GM21390 (cell line): ENCODE measurements around the gene POLR3A.

Experiments used
- ATAC-seq: cut with Tn5 transposase; IDR thresholded peaks from one replicate; pipeline ENCODE4 v1.9.1; 2021; ENCODE audit not compliant: unreplicated experiment

POLR3A gene

GRCh38 chr10:77955136-77955535 is 74.2 kb downstream of the POLR3A start:
- ATAC-seq, result no peak

DNA sequence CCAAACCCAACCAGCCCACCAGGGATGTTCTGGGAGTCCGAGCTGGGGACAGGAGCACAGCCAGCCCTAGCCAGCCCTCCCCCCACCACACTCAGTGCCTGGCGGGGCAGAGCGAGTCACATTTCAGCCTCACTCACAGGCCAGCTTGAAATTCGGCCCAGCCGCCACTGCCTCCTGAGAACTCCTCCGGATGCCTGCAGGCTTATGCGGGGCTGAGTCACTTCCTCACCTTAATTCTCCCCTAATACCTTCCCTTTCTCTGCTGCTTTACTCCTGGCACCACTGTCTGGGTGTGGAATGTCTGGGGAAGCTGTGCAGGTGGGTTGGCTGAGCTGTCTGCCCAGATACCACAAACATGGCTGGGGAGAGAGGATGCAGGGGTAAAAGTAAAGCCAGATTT is 80.1 kb downstream of the POLR3A start:
- ATAC-seq, result no peak

DNA sequence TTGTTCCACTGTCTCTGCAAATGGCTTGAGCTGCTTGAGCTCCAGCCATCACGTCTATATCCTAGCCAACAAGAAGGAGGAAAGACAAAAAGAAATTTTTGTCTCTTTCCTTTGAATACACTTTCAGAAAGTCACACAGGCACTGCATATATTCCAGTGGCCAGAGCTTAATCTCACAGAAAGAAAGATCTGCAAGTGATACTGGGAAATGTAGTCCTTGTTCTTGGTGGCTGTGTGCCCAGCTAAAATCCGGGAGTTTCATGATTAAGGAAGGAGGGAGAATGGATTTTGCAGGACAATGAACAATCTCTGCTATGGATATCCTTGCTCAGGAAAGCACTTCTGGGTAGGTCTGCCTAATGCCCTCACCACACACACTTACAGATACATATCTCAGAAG is 83.2 kb downstream of the POLR3A start:
- no peak for ATAC-seq

DNA sequence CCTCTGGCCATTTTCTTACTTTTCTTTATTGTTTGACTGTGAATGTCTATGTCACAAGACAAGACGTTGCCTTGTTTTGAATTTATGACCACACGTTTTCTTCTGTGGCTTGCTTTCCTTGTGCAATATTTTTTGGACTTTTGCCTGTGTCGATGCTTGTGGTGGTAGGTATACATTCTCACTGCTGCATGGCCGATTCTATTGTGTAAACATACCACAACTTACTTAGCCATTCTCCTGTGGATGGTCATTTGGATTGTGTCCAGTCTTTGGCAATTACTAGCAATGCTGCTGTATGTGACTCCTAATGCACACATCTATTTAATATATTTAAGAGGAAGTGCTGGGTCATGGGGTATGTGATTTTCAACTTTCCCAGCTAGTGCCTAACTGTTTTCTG is 84.8 kb downstream of the POLR3A start:
- no peak for ATAC-seq

DNA sequence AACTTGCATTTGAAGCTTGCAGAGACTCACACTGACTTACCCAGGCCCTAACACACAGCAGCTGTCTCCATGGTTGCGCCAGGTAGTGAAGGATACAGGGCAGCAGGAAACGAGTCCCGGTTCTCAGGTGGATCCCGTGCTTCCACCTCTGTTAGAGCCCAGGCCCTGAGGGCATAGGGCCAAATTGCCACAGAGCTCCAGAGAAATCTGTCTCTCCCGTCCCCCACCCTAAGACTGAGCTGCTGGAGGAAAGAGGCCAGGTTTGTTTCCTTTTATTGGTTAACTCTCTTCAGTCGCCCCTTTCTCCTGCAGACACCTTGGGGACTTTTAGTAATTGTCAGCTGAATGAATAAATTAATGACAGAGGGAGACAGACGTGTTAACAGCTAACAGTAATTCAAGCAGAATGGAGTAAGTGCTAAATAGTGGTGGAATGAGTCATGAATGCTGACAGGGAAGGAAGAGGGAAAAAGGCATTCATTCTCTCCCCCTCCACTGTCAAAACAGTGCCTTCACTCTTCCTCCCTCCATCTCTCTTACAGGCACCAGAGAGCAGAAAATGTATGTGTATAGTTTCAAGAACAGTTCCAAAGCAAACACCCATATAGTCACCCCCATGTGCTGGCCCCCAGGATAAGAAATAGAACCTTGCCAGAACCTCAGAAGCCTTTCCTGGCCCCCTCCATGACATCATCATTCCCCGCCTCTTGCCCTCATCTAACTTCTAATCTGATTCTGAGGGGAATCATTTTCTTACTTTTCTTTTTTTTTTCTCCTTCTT is 86.0 kb downstream of the POLR3A start:
- no peak for ATAC-seq

DNA sequence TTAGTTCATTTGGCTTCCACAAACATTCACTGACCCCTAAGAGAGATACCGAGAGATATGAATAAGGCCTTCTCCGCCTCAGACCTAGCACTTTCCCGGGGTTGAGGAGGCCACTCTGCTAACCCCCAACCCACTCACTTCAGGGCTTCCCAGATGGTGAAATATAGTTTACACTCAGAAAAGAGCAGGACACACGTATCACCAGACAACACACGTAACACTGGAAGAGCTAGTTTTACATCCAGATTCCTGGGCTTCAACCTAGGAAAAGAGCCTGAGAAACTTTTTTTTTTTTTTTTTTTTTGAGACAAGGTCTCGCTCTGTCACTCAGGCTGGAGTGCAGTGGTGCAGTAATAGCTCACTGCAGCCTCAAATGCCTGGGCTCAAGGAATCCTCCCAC is 87.5 kb downstream of the POLR3A start:
- ATAC-seq, result no peak

DNA sequence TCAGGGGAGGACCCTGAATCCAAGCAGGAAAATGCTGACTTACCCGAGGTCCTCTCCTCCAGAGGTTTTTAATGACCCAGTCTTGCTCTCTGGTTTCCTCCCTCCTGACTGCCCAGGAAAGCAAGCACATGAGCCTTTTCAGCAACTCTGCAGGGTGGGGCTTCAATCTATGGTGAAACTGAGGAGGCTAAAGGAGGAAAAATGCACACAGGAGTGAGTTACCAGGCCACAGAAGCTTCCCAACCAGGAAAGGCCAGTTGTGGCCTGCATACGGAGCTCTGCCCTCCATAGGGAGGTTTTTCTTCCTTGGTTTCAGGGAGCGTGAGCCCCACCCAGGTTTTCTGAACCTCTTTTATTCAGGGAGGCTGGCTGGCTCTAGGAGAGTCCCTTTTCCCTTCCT is 88.7 kb downstream of the POLR3A start:
- ATAC-seq, result no peak

GRCh38 chr10:77940225-77940624 is 89.1 kb downstream of the POLR3A start:
- no peak for ATAC-seq

DNA sequence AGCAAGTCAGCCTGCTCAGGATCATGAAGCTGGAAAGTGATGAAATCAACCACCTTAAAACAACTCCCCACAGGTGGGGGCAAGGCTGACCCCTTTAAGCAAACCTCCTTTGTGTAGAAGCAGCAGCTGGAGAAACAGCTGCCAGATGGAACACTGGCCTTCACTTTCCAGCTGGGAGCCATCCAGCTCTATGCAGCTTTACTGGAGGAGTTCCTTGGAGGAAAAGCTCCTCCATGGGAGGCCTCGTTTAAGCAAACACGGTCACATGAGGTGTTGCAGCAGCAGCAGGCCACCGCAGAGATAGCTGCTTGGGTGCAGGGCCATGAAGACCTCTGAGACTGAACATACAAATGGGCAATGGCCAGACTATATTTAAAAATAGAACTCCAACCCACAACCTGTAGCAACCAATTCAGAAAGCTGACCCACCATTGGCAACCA is 89.7 kb downstream of the POLR3A start:
- no peak for ATAC-seq

GRCh38 chr10:77936697-77937567 is 92.4 kb downstream of the POLR3A start:
- ATAC-seq, result no peak

DNA sequence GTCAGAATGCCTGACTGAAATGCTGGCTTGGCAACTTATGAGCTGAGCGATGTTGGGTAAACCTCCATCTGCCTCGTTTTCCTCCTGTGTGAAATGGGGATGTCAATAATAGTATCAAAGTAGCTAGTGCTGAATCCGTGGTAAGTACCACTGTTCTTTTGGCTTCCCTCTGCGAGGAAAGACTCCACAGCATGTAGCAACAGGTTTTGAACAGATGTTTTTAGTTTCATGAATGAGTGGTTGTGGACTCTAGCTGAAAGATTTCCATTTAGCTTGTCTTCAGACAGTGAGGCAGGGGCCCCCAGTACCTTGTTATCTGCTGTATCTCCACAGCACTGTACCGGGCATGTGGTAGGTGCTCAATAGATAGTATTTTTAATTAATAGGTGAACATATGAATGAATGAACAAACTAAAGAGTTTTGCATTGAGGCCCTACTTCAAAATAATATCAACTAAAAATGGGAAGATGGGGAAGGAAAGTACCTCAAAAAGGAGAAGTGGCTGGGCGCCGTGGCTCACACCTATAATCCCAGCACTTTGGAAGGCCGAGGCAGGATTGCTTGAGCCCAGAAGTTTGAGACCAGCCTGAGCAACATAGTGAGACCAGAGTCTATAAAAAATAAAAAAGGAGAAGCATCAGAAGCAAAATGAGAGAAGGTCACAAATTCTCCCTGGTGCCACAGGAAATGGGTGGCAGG is 97.1 kb downstream of the POLR3A start:
- no peak for ATAC-seq

DNA sequence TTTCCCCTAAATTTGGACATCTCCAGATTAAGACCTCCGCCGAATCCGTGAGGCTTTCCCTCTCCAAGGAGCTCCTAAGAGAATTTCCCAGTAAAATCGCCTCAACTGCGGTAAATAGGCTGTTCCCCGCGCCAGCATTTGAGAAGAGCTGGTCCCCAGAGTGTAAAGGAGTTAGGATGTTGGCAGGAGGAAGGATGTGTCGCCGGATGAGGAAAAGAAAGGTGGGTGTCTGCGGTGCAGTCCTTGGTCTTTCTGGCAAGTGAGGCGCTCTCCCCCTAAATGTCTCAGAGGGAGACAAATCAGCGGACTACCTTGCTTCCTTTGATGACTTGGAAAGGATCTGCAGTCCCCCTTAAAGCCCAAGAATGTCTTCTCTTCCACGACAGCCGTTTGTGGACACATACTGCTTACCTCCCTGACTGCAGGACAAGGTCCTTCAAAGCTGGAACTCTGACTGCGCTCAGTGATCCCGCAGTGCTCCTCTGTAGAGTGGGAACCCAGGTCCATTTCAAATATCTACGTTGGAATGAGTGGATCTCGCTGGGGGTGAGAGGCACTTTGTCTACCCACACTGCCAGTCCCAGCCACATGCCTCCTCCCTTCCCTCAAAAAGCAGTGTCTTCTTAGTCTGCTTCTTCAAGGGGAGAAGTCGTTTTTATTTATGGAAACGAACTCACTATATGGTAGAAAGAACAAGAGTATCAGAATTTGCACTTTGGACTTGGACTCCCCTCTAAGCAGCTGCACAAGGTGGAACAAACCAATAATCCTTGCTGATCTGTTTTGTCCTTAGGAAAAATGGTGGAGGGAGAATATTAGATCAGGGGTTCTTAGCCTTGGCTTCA is 101.7 kb downstream of the POLR3A start:
- no peak for ATAC-seq

DNA sequence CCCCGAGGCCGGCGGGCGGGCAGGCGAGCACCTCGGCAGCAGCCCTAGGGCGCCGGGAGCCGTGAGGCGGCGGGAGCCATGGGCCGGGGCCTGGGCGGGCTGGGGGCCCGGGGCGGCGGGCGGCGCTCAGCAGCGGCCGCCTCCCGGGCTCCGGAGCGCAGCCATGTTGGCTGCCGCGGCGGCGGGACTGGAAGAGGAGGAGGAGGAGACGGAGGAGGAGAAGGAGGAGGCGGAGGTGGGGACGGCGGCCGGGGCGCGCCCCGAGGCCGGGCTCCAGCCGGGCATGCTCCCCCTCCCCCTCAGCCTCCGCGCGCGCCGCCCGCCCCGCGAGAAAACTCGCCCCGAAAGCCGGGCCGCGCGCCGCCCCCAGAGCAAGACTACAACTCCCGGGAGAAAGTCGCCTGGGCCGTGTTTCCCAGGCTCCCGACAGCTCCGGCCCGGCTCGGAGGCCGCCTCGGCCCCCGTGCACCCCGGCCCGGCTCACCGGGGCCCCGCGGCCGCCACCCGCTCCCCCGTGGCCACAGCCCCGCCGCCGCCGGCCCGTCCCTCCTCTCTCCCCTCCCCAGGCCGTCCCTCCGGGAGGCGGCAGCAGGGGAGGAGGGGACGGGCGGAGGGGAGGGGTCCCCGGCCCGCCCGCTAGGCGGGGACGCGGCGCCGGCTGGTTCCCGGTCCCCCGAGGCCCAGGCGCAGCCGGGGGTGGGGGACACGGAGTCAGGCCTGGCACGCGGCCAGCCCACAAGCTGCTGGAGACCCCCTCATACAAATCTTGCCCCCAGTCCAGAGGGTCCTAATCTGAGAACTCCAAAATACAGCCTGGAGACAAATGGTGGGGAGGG is 102.5 kb downstream of the POLR3A start, which contains the start of gene DLG5:
TSS of gene DLG5 (minus strand) at position 190 of the 836 bp plus-strand sequence. CDS start 235 bp downstream, outside the sequence.
- peak; percentile 68 for ATAC-seq

DNA sequence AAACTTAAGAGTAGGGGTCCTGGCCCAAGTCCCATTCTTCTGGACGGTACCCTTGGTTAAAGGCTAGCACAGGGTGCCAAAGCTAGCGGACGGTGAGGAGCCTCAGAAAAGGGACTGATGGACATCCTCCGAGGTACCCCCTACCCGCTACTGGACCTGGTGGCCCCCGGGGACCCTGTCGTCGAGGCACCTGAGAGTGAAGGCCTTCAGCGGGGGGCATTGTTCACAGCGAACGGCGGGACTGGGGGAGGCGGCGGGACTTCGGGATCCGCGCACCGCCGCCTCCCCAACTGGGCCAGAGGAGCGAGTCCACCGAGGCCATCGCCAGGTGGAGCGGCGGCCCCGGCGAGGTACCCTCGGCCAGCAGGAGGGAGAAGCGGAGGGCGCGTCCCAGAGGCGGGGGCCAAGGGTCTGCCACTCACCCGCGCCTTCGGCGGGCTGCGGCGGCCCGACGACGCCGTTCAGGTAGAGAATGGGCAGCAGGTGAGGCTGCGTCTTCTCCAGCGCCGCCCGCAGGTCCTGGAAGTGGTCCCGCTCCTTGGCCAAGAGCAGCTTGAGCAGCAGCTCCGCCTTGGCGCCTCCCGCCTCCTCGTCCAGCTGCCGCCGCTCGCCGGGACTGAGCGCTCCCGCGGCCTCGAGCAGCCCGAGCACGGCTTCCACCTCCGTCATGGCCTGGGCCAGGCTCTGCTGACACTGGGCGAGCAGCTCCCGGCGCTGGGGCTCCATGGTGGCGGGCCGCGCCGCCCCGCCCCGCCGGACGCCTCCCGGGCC is 103.3 kb downstream of the POLR3A start:
- ATAC-seq, result peak; percentile 59

GRCh38 chr10:77925410-77925794 is 103.9 kb downstream of the POLR3A start:
- no peak for ATAC-seq

DNA sequence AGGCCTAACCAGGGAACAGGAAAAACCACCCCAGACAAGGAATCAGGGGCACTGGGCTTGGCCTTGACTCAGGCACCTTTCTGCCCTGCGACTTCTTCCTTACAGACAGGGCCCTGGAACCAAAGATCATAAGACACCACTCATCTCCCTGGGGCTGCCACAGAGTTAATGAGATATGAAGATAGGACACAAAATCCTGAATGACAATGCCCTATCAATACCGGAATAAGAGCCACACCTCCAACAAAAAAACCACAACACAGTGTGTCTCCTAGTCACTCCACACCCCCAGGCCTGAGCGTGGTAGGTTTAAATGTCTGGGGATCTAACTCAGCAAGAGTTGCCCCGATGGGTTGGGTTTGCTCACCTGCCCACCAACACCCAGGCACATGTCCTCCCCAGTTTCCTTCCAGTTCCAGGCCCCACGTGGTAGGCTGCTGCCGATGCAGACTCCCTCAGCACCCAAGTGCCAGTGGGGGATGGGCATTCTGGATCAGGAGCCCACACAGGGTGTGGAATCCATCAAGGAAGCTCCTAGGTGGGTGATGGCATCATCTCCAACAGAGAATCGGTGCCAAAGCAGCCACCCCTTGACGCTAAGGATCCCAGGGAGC is 106.6 kb downstream of the POLR3A start:
- ATAC-seq, result no peak

- no peak for ATAC-seq
Observed at GRCh38 chr10:77922055-77922454, 107.3 kb downstream of the POLR3A start.

DNA sequence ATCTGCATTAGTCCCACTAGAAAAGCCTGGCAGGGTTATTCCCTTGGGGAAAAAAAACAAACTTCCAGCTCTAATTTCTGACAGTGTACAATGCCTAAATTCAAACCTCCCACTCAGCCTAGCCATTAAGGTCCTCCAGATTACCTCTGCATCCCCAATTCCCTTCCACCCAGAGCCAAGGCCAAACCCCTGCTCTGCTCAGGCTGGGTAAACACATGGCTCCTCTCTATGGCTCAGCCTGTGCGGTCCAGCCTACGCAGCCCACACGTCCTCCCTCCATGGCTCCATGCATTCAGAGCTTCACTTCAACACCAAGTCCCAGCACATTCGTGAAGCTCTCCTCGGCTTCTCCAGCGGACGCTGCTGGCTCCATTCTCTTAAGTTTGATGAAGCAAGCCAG is 107.9 kb downstream of the POLR3A start:
- ATAC-seq, result no peak
